ENCODE data around the gene TPPP2. TPM values are rescaled to one million over a fixed set of nuclear protein-coding genes. Genes with fewer than 3 reads are reported as not detected.
A peak's percentile ranks its signal among the peaks of the same experiment; 100 is the strongest.

TPPP2 gene
- total RNA-seq, 1 experiment from 2014 or later: not detected

DNA sequence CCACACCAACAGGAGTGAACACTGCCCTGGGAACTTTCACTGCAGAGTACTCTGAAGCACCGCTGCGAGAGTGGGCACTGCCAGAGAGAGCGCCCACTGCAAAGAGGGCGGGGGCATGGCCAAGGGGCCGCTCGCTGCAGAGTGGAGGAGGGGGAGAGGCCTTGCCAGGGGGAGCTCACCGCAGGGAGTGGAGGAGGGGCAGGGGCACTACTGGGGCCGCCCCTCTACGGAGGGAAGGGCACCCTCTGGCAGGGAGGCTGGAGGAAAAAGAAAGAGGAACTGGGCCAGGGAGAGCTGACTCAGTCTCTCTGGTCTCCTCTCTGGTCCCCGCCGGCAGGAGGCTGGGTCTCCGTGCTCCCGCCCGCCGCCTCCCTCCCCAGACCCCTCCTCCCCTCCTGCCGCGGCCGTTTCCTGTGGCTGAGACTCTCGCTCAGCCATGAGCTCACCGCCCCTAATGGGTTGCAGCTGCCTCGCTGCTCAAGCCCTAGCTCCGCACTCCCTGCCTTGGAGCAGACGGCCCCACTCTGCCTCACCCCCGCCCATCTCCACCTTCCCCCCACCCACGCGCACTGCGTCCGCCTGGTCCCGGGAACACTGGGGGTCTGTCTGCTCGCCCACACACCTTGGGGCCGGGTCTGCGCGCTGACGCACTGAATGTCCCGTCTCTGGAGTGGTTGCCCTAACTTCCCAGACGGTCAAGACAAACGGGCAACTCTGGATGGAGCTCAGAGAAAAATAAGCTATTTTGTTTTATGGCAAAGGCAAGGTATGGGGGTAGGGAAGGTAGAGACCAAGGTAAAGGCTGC lies 41.4 kb downstream of the TPPP2 start:
- peak; percentile 59 for ATAC-seq
- no TSS peak for BruUV-seq (replicated peaks)
- H3K27me3 ChIP-seq (ENCODE audit: control insufficient read depth, insufficient read depth, low read length): no peaks in the 10 kb centered on the region
- no peaks in the 10 kb centered on the region for H3K36me3 ChIP-seq (ENCODE audit: control insufficient read depth, insufficient read depth, low read length)
- intact Hi-C loops (cut with micrococcal nuclease; ENCODE audit: unreplicated experiment): no loop called here
- in situ Hi-C loops (cut with HindIII; ENCODE audit: low pct_unique_long_range_greater_than_20kb, low sequenced_read_pairs): no loop called here
- H3K27ac ChIP-seq (ENCODE audit: low read length): peak overlapping the region; percentile 63
- ChIA-PET CTCF (interaction anchor here (0.6 to 2.4 kb wide), 5 partner anchors 21 to 79 kb away, joined by 3 to 12 read pairs (median 10); no protein-coding TSS in a partner anchor), POLR2A (no interaction called here)
- no peaks in the 10 kb centered on the region for H3K9me3 ChIP-seq (ENCODE audit: control insufficient read depth, insufficient read depth, low read depth, low read length)
- H3K4me3 ChIP-seq (ENCODE audit: low read depth in 2 of 2, low read length in 2 of 2): peak overlapping the region; percentile 54 to 65
- peaks cover 7% of the 10 kb centered on the region for H3K4me1 ChIP-seq (ENCODE audit: control insufficient read depth, insufficient read depth, low read length)
- no peak for DNase-seq (ENCODE audit: low read depth, low spot score)
- TF ChIP-seq POLR2AphosphoS5 (IDR thresholded peaks at IDR 0.05; ENCODE audit: low read depth, low read length): no peak
- TF ChIP-seq SIN3A (IDR thresholded peaks at IDR 0.05; ENCODE audit: borderline replicate concordance, insufficient read depth, low read depth, low read length): no peak
- TF ChIP-seq, protein P1, sequence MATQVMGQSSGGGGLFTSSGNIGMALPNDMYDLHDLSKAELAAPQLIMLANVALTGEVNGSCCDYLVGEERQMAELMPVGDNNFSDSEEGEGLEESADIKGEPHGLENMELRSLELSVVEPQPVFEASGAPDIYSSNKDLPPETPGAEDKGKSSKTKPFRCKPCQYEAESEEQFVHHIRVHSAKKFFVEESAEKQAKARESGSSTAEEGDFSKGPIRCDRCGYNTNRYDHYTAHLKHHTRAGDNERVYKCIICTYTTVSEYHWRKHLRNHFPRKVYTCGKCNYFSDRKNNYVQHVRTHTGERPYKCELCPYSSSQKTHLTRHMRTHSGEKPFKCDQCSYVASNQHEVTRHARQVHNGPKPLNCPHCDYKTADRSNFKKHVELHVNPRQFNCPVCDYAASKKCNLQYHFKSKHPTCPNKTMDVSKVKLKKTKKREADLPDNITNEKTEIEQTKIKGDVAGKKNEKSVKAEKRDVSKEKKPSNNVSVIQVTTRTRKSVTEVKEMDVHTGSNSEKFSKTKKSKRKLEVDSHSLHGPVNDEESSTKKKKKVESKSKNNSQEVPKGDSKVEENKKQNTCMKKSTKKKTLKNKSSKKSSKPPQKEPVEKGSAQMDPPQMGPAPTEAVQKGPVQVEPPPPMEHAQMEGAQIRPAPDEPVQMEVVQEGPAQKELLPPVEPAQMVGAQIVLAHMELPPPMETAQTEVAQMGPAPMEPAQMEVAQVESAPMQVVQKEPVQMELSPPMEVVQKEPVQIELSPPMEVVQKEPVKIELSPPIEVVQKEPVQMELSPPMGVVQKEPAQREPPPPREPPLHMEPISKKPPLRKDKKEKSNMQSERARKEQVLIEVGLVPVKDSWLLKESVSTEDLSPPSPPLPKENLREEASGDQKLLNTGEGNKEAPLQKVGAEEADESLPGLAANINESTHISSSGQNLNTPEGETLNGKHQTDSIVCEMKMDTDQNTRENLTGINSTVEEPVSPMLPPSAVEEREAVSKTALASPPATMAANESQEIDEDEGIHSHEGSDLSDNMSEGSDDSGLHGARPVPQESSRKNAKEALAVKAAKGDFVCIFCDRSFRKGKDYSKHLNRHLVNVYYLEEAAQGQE (IDR thresholded peaks at IDR 0.05; ENCODE audit: insufficient read depth in 1 of 2, low read depth in 2 of 2, low read length in 1 of 2): no peak
- no peak for TF ChIP-seq TCF7L2 (IDR thresholded peaks at IDR 0.05; ENCODE audit: low read depth, low read length)
- TF ChIP-seq, protein P2, sequence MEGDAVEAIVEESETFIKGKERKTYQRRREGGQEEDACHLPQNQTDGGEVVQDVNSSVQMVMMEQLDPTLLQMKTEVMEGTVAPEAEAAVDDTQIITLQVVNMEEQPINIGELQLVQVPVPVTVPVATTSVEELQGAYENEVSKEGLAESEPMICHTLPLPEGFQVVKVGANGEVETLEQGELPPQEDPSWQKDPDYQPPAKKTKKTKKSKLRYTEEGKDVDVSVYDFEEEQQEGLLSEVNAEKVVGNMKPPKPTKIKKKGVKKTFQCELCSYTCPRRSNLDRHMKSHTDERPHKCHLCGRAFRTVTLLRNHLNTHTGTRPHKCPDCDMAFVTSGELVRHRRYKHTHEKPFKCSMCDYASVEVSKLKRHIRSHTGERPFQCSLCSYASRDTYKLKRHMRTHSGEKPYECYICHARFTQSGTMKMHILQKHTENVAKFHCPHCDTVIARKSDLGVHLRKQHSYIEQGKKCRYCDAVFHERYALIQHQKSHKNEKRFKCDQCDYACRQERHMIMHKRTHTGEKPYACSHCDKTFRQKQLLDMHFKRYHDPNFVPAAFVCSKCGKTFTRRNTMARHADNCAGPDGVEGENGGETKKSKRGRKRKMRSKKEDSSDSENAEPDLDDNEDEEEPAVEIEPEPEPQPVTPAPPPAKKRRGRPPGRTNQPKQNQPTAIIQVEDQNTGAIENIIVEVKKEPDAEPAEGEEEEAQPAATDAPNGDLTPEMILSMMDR (IDR thresholded peaks at IDR 0.05): no peak

DNA sequence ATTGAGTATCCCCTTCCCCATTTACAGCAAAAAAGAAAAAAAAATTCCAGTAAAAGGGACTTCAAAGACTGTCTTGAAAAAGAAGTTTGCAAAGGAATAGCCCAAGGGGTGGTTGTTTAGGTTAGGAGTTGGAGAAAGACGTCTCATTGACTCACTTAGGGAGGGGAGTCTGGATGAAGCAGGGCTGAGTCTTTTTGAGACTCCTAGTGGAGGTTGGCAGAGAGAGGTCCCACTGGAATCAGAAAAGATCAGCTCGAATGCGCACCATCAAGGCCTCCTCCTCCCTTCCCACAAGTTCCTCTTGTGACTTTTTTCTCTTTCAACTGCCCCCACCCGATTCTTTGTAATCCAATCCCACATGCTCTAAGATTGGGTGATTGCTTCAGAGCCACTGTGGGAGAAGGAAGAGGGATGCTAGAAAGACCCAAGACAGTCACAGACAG lies 42.0 kb downstream of the TPPP2 start:
- TF ChIP-seq, protein P1 (IDR thresholded peaks at IDR 0.05; ENCODE audit: insufficient read depth in 1 of 2, low read depth in 2 of 2, low read length in 1 of 2): no peak
- ChIA-PET POLR2A (no interaction called here), CTCF (interaction anchor here (0.7 to 2.4 kb wide), 4 partner anchors 20 to 80 kb away, joined by 8 to 12 read pairs (median 10); no protein-coding TSS in a partner anchor)
- no TSS peak for BruUV-seq (replicated peaks)
- Histone ChIP-seq H3K4me1 (ENCODE audit: control insufficient read depth, insufficient read depth, low read length) (peaks cover 7% of the 10 kb centered on the region), H3K36me3 (ENCODE audit: control insufficient read depth, insufficient read depth, low read length) (no peaks in the 10 kb centered on the region), H3K27ac (ENCODE audit: low read length) (peak overlapping the region; percentile 48; the same call in 1 of the 2 replicates), H3K4me3 (ENCODE audit: low read depth in 2 of 2, low read length in 2 of 2) (peak overlapping the region; percentile 54 to 65), H3K9me3 (ENCODE audit: control insufficient read depth, insufficient read depth, low read depth, low read length) (no peaks in the 10 kb centered on the region), H3K27me3 (ENCODE audit: control insufficient read depth, insufficient read depth, low read length) (no peaks in the 10 kb centered on the region)
- in situ Hi-C loops (cut with HindIII; ENCODE audit: low pct_unique_long_range_greater_than_20kb, low sequenced_read_pairs): no loop called here
- no peak for DNase-seq (ENCODE audit: low read depth, low spot score)
- intact Hi-C loops (cut with micrococcal nuclease; ENCODE audit: unreplicated experiment): no loop called here
- no peak for ATAC-seq
